ENCODE measurements around the gene ATP6V1B1. TPM values are rescaled to one million over a fixed set of nuclear protein-coding genes. Genes with fewer than 3 reads are reported as not detected.

The ATP6V1B1 gene
- total and polyA plus RNA-seq, 9 of the 15 experiments (the other 6 are each of a cell fraction or from before 2014, with no cell fraction given) = not detected

DNA sequence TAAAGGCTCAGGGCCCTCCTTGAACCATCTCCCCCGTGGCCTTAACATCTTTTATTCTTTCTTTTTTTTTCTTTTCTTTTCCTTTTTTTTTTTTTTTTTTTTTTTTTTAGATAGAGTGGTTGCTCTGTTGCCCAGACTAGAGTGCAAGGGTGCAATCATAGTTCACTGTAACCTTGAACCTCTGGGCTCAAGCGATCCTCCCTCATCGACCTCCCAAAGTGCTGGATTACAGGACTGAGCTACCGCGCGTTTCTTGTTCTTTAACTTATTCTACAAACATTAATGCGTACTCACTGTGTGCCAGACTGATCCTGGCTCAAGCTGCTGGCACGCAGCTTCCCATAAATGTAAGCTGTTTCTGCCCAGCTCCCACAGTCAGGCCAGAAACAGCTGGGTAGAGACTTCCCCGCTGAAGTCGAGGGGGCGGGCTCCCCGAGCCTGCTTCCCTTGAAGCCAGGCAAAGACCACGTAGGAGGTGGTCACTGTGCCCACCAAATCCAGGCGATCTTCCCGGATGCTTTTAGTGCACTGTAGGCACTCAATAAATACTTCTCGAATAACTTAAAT, 29.2 kb upstream of the ATP6V1B1 start:
- TF ChIP-seq CBFA2T2 (conservative IDR thresholded peaks at IDR 0.05) (no peak), BRD4 (IDR thresholded peaks at IDR 0.05) (no peak), RAD21 (CRISPR knock-in tag; conservative IDR thresholded peaks at IDR 0.05 in 1 of 2, IDR thresholded peaks at IDR 0.05 in 1 of 2) (no peak), SMARCA4 (IDR thresholded peaks at IDR 0.05) (no peak), POLR2G (IDR thresholded peaks at IDR 0.05; ENCODE audit: low read depth, low read length) (no peak), RREB1 (CRISPR knock-in tag; IDR thresholded peaks at IDR 0.05) (no peak), SMARCE1 (IDR thresholded peaks at IDR 0.05) (no peak), SNRNP70 (optimal IDR thresholded peaks at IDR 0.05; ENCODE audit: low read depth, low read length) (no peak), FOS (IDR thresholded peaks at IDR 0.05; ENCODE audit: extremely low read depth, insufficient read length) (no peak), FOXK1 (CRISPR knock-in tag; IDR thresholded peaks at IDR 0.05; ENCODE audit: borderline replicate concordance) (no peak)
- Histone ChIP-seq H3K4me2 (ENCODE audit: insufficient read depth, low read length) (no peak overlapping the region), H3K27me3 (ENCODE audit: control insufficient read depth in 2 of 2, insufficient read depth in 2 of 2, low read length in 2 of 2) (peaks cover 43 to 60% of the 10 kb centered on the region in 2 experiments), H3K9ac (ENCODE audit: insufficient read depth in 1 of 2, low read depth in 2 of 2, low read length in 2 of 2) (no peak overlapping the region), H3K4me1 (replicated peaks in 1 of 2; ENCODE audit: control insufficient read depth in 2 of 2, insufficient read depth in 2 of 2, low read length in 2 of 2) (peaks cover 0 to 18% of the 10 kb centered on the region in 2 experiments; a peak in 2 of 5 replicates), H3K9me1 (ENCODE audit: control insufficient read depth, insufficient read depth, low read length) (no peaks in the 10 kb centered on the region), H4K20me1 (replicated peaks; ENCODE audit: control insufficient read depth, insufficient read depth, low read length) (0 out of 2 replicates have a peak, but pooled peaks cover 5% of the 10 kb centered on the region), H3K79me2 (ENCODE audit: control insufficient read depth, insufficient read depth, low read length) (no peaks in the 10 kb centered on the region), H2AFZ (ENCODE audit: low read depth, low read length) (no peak overlapping the region), H3K27ac (ENCODE audit: extremely low read depth, low read depth, low read length) (no peak overlapping the region), H3K9me3 (replicated peaks; ENCODE audit: control insufficient read depth, insufficient read depth, low read depth, low read length) (no peaks in the 10 kb centered on the region), H3K36me3 (ENCODE audit: control insufficient read depth, insufficient read depth, low read length) (no peaks in the 10 kb centered on the region), H3K4me3 (no peak overlapping the region)
- no peak for ATAC-seq
- DNase-seq (ENCODE audit: extremely low read depth in 1 of 4, low spot score in 3 of 4) = no peak
- no TSS peak for BruUV-seq (replicated peaks)
- intact Hi-C loops (cut with micrococcal nuclease) = no loop called here
- ChIA-PET CTCF (ENCODE audit: low intra/inter-chr PET ratio) (no interaction called here), POLR2A (interaction anchor here (1.0 to 1.2 kb wide), 2 partner anchors 10 to 13 kb away, joined by 3 read pairs; no protein-coding TSS in a partner anchor)
- in situ Hi-C loops (cut with MboI) = no loop called here
- WGBS (ENCODE audit: insufficient coverage, low coverage, missing lambda C conversion rate) = 3% methylated on average over 14 of the region's 16 CpGs
- FAIRE-seq = no peak
